Stimulated activated CD4-positive, alpha-beta T cell treated with anti-CD3 and anti-CD28 coated beads, Interleukin-4, amount 100 ng/mL, for 24 hours (primary cell): Measurements from ENCODE around the gene PTMA.
"Not testable (repeated sequence)": the region's sequence is repeated elsewhere in the genome, so short reads cannot be mapped to it uniquely, and the experiment has no call there.

Experiments
- DNase-seq: peaks from one replicate; pipeline ENCODE4 v3.0.0-alpha.2; 2020

PTMA gene

GRCh38 chr2:231701456-231702373 lies 6.6 kb upstream of the PTMA start:
- DNase-seq, result no peak

GRCh38 chr2:231704017-231704416 lies 4.3 kb upstream of the PTMA start:
- no peak for DNase-seq

GRCh38 chr2:231706731-231707624 lies 1.3 kb upstream of the PTMA start:
- peak; percentile 98 for DNase-seq

GRCh38 chr2:231707625-231707926 lies 749 bp upstream of the PTMA start:
- peak; percentile 59 for DNase-seq

GRCh38 chr2:231708773-231709635 lies 679 bp downstream of the PTMA start:
- peak; percentile 60 for DNase-seq

- peak; percentile 47 for DNase-seq
Measured at GRCh38 chr2:231709636-231709980, 1.3 kb downstream of the PTMA start.

- DNase-seq, result peak; percentile 84
Measured at GRCh38 chr2:231709981-231710798, 1.9 kb downstream of the PTMA start.

GRCh38 chr2:231710799-231711676 lies 2.7 kb downstream of the PTMA start:
- DNase-seq, result peak; percentile 26

GRCh38 chr2:231711677-231712450 lies 3.5 kb downstream of the PTMA start:
- DNase-seq, result peak; percentile 30

GRCh38 chr2:231712451-231713021 lies 4.2 kb downstream of the PTMA start:
- peak; percentile 60 for DNase-seq

GRCh38 chr2:231713406-231713729 lies 5.0 kb downstream of the PTMA start:
- not testable (repeated sequence) for DNase-seq

GRCh38 chr2:231713730-231714638 lies 5.7 kb downstream of the PTMA start:
- peak; percentile 92 for DNase-seq

- DNase-seq, result peak; percentile 85
Measured at GRCh38 chr2:231714639-231715498, 6.5 kb downstream of the PTMA start.

GRCh38 chr2:231715499-231715837 lies 7.1 kb downstream of the PTMA start:
- DNase-seq, result no peak

GRCh38 chr2:231715988-231716616 lies 7.8 kb downstream of the PTMA start:
- DNase-seq, result no peak

GRCh38 chr2:231716666-231717280 lies 8.4 kb downstream of the PTMA start:
- DNase-seq, result no peak
